Tibial artery (tissue), 4 donors: ENCODE measurements around the gene CDS1.
"Not testable (repeated sequence)": the region's sequence is repeated elsewhere in the genome, so short reads cannot be mapped to it uniquely, and the experiment has no call there.

Experiments
- DNase-seq, 2 donors: peaks; one replicate each; pipeline ENCODE4 v3.0.0-alpha.2; 2019
- H3K27ac ChIP-seq, 2 donors: fragments of 200-600 bp; sonication (generic) in 1 of 2; 1 replicate in 1 of 2; 2 replicates in 1 of 2; pipeline ENCODE4 v1.5.1; 2018 to 2019; ENCODE audit warnings: mild to moderate bottlenecking in 1 of 2
- H3K27me3 ChIP-seq, 2 donors: fragments of 200-600 bp; sonication (generic) in 1 of 2; one replicate each; pipeline versions ENCODE4 v1.5.1 to v1.6.0; 2016 to 2019
- H3K36me3 ChIP-seq, 3 donors: fragments of 200-600 bp; sonication (generic) in 2 of 3; one replicate each; pipeline ENCODE4 v1.5.1; 2016 to 2019; ENCODE audit warnings: mild to moderate bottlenecking in 2 of 3
- H3K4me1 ChIP-seq, 4 donors: fragments of 200-600 bp; sonication (generic) in 2 of 4; 1 replicate in 3 of 4; 2 replicates in 1 of 4; pipeline ENCODE4 v1.5.1; 2016 to 2019
- H3K4me3 ChIP-seq, 2 donors: fragments of 200-600 bp; sonication (generic) in 1 of 2; 1 replicate in 1 of 2; 2 replicates in 1 of 2; pipeline ENCODE4 v1.5.1; 2018 to 2019; ENCODE audit warnings: mild to moderate bottlenecking in 2 of 2
- H3K9me3 ChIP-seq, 3 donors: fragments of 200-600 bp; sonication (generic) in 1 of 3; one replicate each; pipeline ENCODE4 v1.5.1; 2016 to 2019
- CTCF ChIP-seq, 2 experiments: fragments of 200-600 bp in 1 of 2; fragments of 450-650 bp in 1 of 2; IDR thresholded peaks; one replicate each; pipeline ENCODE4 v1.5.1; 2017 to 2019; ENCODE audit warnings: antibody characterized with exemption in 2 of 2, mild to moderate bottlenecking in 1 of 2, moderate library complexity in 1 of 2
- intact Hi-C: fragments of 100-400 bp; cut with DNase I; formaldehyde crosslinking; loops from one replicate; pipeline ENCODE4 v1.15.0; 2023; ENCODE audit warnings: low total_unique reads

CDS1 gene

GRCh38 chr4:84681486-84682274 is 98.8 kb downstream of the CDS1 start:
- H3K9me3 ChIP-seq, result no peaks in the 10 kb centered on the region
- DNase-seq, result no peak
- H3K36me3 ChIP-seq, result peaks cover 75 to 100% (median 83%) of the 10 kb centered on the region in 3 donors
- H3K27me3 ChIP-seq, result no peaks in the 10 kb centered on the region
- no peak overlapping the region for H3K27ac ChIP-seq
- H3K4me3 ChIP-seq, result no peak overlapping the region
- no peak for TF ChIP-seq CTCF (IDR thresholded peaks at IDR 0.05)
- H3K4me1 ChIP-seq, result peaks cover 0 to 18% (median 11%) of the 10 kb centered on the region in 4 donors
- intact Hi-C loops, result no loop called here

GRCh38 chr4:84682661-84683060 is 99.7 kb downstream of the CDS1 start:
- Histone ChIP-seq H3K36me3 (peaks cover 76 to 97% (median 81%) of the 10 kb centered on the region in 3 donors), H3K4me1 (peaks cover 0 to 18% (median 11%) of the 10 kb centered on the region in 4 donors)
- intact Hi-C loops, H3K27me3 ChIP-seq, H3K4me3 ChIP-seq, H3K27ac ChIP-seq, DNase-seq, H3K9me3 ChIP-seq: not testable (repeated sequence)

GRCh38 chr4:84683064-84683850 is 100.3 kb downstream of the CDS1 start:
- no peak for TF ChIP-seq CTCF (IDR thresholded peaks at IDR 0.05)
- peak in 1 of 2 donors; percentile 43 for DNase-seq
- no peaks in the 10 kb centered on the region for H3K27me3 ChIP-seq

GRCh38 chr4:84684361-84684760 is 101.4 kb downstream of the CDS1 start:
- intact Hi-C loops, result no loop called here
- H3K4me3 ChIP-seq, result no peak overlapping the region
- no peak for DNase-seq
- no peak for TF ChIP-seq CTCF (IDR thresholded peaks at IDR 0.05)
- no peaks in the 10 kb centered on the region for H3K27me3 ChIP-seq
- H3K9me3 ChIP-seq, result no peaks in the 10 kb centered on the region
- H3K27ac ChIP-seq, result no peak overlapping the region
- H3K36me3 ChIP-seq, result peaks cover 72 to 97% (median 77%) of the 10 kb centered on the region in 3 donors
- peaks cover 0 to 18% (median 11%) of the 10 kb centered on the region in 4 donors for H3K4me1 ChIP-seq

More at GRCh38 chr4:84683064-84683850, 100.3 kb downstream of the CDS1 start:
- Histone ChIP-seq H3K36me3 (peaks cover 76 to 97% (median 80%) of the 10 kb centered on the region in 3 donors), H3K27ac (no peak overlapping the region), H3K4me1 (peaks cover 0 to 18% (median 11%) of the 10 kb centered on the region in 4 donors), H3K4me3 (no peak overlapping the region), H3K9me3 (no peaks in the 10 kb centered on the region)
- intact Hi-C loops, result no loop called here

GRCh38 chr4:84685105-84685504 is 102.2 kb downstream of the CDS1 start:
- Histone ChIP-seq H3K4me3 (no peak overlapping the region), H3K27ac (no peak overlapping the region), H3K4me1 (peaks cover 0 to 18% (median 11%) of the 10 kb centered on the region in 4 donors), H3K9me3 (no peaks in the 10 kb centered on the region), H3K27me3 (no peaks in the 10 kb centered on the region), H3K36me3 (peaks cover 69 to 97% (median 76%) of the 10 kb centered on the region in 3 donors)
- TF ChIP-seq CTCF (IDR thresholded peaks at IDR 0.05), result no peak
- intact Hi-C loops, result no loop called here
- DNase-seq, result no peak

- intact Hi-C loops, result no loop called here
- Histone ChIP-seq H3K4me1 (peaks cover 0 to 10% (median 0%) of the 10 kb centered on the region in 4 donors), H3K36me3 (peaks cover 70 to 93% (median 86%) of the 10 kb centered on the region in 3 donors), H3K27me3 (no peaks in the 10 kb centered on the region), H3K27ac (no peak overlapping the region), H3K4me3 (no peak overlapping the region), H3K9me3 (no peaks in the 10 kb centered on the region)
- no peak for TF ChIP-seq CTCF (IDR thresholded peaks at IDR 0.05)
- DNase-seq, result no peak
Measured at GRCh38 chr4:84688605-84689004, 105.7 kb downstream of the CDS1 start.
